Stimulated activated CD8-positive, alpha-beta memory T cell treated with anti-CD3 and anti-CD28 coated beads, Interleukin-7, amount 100 ng/mL, for 4 hours (primary cell): Measurements from ENCODE around the gene PDX1.

Experiments used
- DNase-seq, 2 donors: peaks; one replicate each; pipeline ENCODE4 v3.0.0-alpha.2; 2020; ENCODE audit warnings: low read depth in 2 of 2

PDX1 gene

GRCh38 chr13:27919934-27920676, at the start of gene PDX1:
TSS of gene PDX1 (plus strand) at chr13:27920000. CDS start at chr13:27920139, 139 bp downstream.
- DNase-seq, result no peak

- DNase-seq, result no peak
Measured at GRCh38 chr13:27878274-27878673, 41.5 kb upstream of the PDX1 start.

DNA sequence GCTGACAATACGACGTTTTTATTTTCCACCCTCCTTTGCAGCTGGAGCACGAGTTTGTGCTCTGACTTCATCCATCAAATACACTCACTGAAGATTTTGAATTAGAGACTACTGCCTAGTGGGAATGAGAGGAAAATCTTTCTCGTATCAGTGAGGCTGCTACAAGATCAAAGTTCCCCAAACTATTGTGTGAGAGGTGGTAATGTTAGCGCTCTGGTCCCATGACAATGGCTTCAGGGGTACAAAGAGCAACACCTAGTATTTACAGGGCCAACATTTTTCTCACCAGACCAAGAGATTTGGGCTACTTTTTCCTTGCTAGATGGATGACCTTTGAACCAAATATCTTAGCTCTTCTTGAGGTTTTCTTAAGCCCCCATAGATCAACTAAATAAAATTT, 30.3 kb upstream of the PDX1 start:
- no peak for DNase-seq

GRCh38 chr13:27896726-27897125, 23.1 kb upstream of the PDX1 start:
- DNase-seq, result no peak

DNA sequence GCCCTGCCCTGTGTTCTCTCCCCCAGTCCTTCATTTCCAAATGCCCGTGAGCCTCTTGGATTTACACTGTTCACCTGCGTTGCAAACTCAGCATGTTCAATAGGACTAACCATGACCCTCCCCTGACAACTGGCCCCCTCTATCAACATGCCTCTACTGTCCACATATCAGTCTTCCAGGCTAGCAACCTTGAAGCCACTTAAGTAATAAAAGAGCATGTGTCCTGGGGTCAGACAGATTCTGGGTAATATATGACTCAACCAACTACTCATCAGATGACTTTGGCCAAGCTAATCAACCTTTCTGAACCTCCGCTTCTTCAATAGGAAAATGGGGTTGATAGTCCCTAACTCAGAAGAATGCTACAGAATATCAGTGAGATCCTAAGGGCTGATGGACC, 15.1 kb upstream of the PDX1 start:
- no peak for DNase-seq

GRCh38 chr13:27905650-27906049, 14.2 kb upstream of the PDX1 start:
- no peak for DNase-seq

DNA sequence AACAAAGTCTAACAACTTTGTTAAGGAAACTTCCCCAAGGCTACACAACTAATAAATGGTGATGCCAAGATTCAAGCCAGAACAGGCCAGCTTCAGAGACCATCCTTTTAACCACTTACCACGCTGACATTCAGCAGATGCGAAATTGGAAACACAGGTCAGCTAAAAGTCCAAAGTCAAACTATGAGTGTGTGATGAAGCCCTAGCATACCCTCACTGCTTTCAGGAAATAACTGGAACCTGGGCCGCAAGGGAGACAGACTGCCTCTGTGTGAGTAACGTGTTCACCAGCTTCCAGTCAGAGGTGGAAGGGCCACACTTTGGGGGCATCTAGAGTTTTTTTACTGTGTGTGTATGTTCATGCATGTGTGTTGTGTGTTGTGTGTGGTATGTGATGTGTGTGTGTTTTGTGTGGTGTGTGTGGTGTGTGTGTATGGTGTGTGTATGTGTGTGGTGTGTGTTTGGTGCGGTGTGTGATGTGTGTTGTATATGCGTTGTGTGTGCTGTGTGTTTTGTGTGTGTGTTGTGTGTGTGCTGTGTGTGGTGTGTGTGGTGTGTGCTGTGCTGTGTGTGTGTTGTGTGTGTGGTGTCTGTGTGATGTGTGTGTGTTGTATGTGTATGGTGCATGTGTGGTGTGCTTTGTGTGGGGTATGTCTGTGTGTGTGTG, 12.5 kb upstream of the PDX1 start:
- no peak for DNase-seq

DNA sequence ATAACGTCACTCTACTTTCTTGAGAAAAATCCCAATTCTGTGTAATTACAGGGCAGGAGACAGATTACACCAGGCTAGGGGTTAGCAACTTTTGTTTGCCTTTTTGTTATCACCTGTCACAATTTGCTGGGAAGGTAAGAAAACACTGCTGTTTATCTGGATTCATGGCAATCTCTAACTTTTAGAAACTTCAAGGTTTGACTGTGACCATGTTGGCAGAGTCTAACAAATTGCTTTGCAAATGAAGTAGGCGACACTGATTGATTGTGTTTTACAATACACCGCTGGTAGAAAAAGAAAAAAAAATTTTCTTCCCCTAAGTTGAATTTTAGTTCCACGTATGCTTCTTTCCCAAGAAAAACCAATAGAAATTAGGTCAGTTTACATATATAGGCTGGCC, 10.4 kb upstream of the PDX1 start:
- DNase-seq, result no peak

- no peak for DNase-seq
Measured at GRCh38 chr13:27911521-27911920, 8.3 kb upstream of the PDX1 start.

- no peak for DNase-seq
Measured at GRCh38 chr13:27913160-27913559, 6.6 kb upstream of the PDX1 start.

- no peak for DNase-seq
Measured at GRCh38 chr13:27915301-27916207, 4.2 kb upstream of the PDX1 start.

DNA sequence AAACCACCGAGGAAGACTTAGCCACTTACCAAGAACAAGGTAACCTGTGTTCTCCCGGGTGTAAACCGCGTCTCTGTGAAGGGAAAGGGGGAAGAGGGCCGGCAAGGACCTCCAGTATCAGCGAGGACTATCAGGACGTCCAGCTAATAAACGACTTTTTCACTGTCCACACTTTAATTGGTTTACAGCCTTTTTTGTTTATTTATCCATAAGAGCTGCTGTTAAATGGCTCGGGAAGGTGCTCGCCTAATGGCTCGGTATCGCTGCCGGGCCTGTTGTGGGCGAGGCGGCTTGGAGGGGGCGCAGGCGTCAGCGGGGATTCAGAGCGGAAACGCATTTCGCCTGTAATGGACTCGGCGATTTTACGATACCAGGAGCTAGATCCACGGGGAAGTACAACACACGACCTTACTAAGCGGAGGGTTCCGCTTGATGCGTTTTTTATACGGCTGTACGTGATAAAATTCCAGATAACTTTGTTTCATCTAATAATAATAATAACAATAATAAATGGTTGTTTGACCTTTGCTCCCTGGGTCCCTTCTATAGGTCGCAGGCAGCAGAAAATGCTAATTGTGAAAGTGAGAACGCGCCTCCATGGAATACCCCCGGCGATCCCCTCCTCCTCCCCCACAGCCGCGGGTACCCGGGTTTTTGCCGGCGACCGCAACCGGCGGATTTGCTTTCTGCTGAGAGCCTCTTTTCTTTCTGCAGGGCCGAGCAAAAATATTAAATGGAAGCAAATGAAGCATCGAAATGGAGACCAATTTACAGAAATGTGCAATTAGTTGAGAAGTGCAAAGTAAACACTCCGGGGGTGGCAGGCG, 2.5 kb upstream of the PDX1 start:
- no peak for DNase-seq

DNA sequence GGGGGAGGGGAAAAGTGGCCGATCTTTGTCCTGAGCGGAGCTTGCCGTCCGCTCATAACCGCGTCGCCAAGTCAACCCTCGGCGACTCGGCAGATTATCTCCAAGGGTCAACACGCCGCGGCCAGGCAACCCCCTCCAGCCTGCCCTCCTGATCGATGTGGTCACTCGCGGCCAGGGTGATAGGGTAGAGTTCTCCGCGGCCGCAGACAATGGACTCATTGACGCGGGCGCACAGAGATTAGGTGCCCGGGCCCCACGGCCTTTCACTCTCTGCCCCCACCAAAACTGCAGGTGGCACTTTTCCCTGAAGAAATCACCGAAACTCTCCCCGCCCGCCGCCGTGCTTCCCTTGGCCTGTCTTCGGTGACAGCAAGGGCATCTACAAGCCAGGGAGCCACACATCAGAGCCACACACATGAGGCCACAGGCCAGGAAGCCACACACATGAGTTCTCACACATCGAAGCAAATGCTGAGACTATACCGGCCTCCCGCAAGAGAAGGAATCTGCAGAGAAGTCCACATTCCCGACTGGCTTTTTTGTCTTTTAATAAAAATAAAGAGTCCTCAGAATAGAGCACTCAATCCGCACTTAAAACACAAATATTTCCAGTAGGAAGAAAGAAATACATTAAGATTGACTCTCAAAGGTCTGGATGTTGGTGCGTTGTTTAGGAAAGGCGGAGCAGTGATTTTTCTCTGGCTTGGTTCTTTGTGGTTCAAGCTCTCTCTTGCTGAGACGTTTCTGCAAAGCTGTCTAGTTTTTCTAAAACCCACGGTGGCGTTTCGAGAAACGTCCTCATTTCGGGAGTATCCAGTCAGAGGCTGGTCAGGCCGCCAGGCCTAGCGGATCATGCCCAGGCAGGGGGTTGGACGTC, 1.5 kb upstream of the PDX1 start:
- no peak for DNase-seq

DNA sequence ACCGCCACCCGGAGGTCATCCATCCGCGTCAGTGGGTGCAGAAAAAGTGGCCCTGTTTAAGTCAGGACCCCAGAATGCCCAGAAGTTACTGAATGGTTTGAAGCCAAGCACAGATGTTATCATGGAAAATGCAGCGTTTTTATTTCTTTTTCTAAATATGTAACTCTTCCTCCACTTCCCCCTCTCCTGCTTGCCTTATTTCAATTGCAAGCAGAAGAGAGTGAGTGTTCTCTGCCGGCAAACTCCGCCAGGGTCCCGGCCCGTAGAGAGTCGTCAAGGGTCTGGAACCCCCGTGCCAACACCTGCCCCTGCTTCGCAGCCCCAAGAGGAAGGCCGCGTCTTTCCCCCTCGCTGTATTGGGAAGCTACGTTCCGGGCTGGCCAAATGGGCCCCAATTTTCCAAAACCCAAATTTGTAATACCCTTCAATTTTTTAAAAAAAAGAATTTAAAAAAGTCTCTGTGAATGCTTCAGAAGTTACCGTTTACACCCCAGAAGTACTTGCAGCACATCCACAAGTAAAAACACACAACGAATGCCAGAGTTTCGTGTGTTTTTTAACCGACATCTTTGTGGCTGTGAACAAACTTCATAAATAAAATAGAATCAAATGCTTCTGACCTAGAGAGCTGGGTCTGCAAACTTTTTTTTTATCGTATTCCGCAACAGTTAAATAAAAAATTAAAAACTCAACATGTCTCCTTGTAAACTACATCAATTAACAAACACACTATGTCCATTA, 712 bp upstream of the PDX1 start:
- DNase-seq, result no peak

- DNase-seq, result no peak
Measured at GRCh38 chr13:27919659-27919933, 204 bp upstream of the PDX1 start.

GRCh38 chr13:27920677-27921420, 1.0 kb downstream of the PDX1 start:
- no peak for DNase-seq

- DNase-seq, result no peak
Measured at GRCh38 chr13:27921421-27921960, 1.7 kb downstream of the PDX1 start.

- no peak for DNase-seq
Measured at GRCh38 chr13:27921961-27922882, 2.4 kb downstream of the PDX1 start.
